NOMO-1 (cell line): ENCODE results near the gene ADAM29.
"Not testable (repeated sequence)": the region's sequence is repeated elsewhere in the genome, so short reads cannot be mapped to it uniquely, and the experiment has no call there.

ENCODE experiments used
- DNase-seq, 2 experiments: peaks; one replicate each; lab custom pipeline; 2025; ENCODE audit not compliant: unreplicated experiment in 2 of 2; lab: John Stamatoyannopoulos, UW

The ADAM29 gene

GRCh38 chr4:174918058-174918457 is at the start of gene ADAM29:
Gene ADAM29 (plus strand): TSS chr4:174918358. CDS start chr4:174975526, 57,168 bp downstream.
- no peak for DNase-seq

- no peak for DNase-seq
These were observed 48.8 kb upstream of the ADAM29 start for GRCh38 chr4:174869339-174869738.

GRCh38 chr4:174870311-174870710 is 47.8 kb upstream of the ADAM29 start:
- no peak for DNase-seq

- no peak for DNase-seq
These were observed 46.8 kb upstream of the ADAM29 start for GRCh38 chr4:174871407-174871806.

GRCh38 chr4:174873146-174873545 is 45.0 kb upstream of the ADAM29 start:
- DNase-seq, result not testable (repeated sequence)

GRCh38 chr4:174873931-174874330 is 44.2 kb upstream of the ADAM29 start:
- peak in 1 of 2 experiments; percentile 11 for DNase-seq

- DNase-seq, result no peak
These were observed 43.3 kb upstream of the ADAM29 start for GRCh38 chr4:174874898-174875297.

GRCh38 chr4:174880001-174880400 is 38.2 kb upstream of the ADAM29 start:
- no peak for DNase-seq

- no peak for DNase-seq
These were observed 35.7 kb upstream of the ADAM29 start for GRCh38 chr4:174882317-174882992.

GRCh38 chr4:174907508-174907907 is 10.7 kb upstream of the ADAM29 start:
- no peak for DNase-seq

- DNase-seq, result no peak
These were observed 7.9 kb upstream of the ADAM29 start for GRCh38 chr4:174910271-174910670.

- no peak for DNase-seq
These were observed 5.1 kb upstream of the ADAM29 start for GRCh38 chr4:174912919-174913543.

- peak in 1 of 2 experiments; percentile 15 for DNase-seq
These were observed 1.8 kb downstream of the ADAM29 start for GRCh38 chr4:174919886-174920423.

- no peak for DNase-seq
These were observed 8.8 kb downstream of the ADAM29 start for GRCh38 chr4:174926958-174927357.

- no peak for DNase-seq
These were observed 10.0 kb downstream of the ADAM29 start for GRCh38 chr4:174928174-174928573.

- DNase-seq, result no peak
These were observed 10.6 kb downstream of the ADAM29 start for GRCh38 chr4:174928575-174929253.

- DNase-seq, result no peak
These were observed 11.2 kb downstream of the ADAM29 start for GRCh38 chr4:174929346-174929745.

GRCh38 chr4:174930895-174931294 is 12.7 kb downstream of the ADAM29 start:
- DNase-seq, result no peak

GRCh38 chr4:174933083-174933482 is 14.9 kb downstream of the ADAM29 start:
- no peak for DNase-seq

- no peak for DNase-seq
These were observed 16.2 kb downstream of the ADAM29 start for GRCh38 chr4:174934360-174934759.

- no peak for DNase-seq
These were observed 17.4 kb downstream of the ADAM29 start for GRCh38 chr4:174935607-174936006.

GRCh38 chr4:174940002-174940401 is 21.8 kb downstream of the ADAM29 start:
- DNase-seq, result no peak
